ENCODE data around the gene RAD51AP2.

- TF ChIP-seq CTCF (IDR thresholded peaks at IDR 0.05) (no peak), POLR2AphosphoS5 (IDR thresholded peaks at IDR 0.05; ENCODE audit: low read depth, low read length) (no peak), TCF7L2 (IDR thresholded peaks at IDR 0.05; ENCODE audit: low read depth, low read length) (no peak), SIN3A (IDR thresholded peaks at IDR 0.05; ENCODE audit: borderline replicate concordance, insufficient read depth, low read depth, low read length) (no peak)
These were observed 41.4 kb downstream of the RAD51AP2 start for GRCh38 chr2:17476830-17477229.

All from Panc1 (cell line).